Measurements from ENCODE around the gene C2orf92.

C2orf92 gene

DNA sequence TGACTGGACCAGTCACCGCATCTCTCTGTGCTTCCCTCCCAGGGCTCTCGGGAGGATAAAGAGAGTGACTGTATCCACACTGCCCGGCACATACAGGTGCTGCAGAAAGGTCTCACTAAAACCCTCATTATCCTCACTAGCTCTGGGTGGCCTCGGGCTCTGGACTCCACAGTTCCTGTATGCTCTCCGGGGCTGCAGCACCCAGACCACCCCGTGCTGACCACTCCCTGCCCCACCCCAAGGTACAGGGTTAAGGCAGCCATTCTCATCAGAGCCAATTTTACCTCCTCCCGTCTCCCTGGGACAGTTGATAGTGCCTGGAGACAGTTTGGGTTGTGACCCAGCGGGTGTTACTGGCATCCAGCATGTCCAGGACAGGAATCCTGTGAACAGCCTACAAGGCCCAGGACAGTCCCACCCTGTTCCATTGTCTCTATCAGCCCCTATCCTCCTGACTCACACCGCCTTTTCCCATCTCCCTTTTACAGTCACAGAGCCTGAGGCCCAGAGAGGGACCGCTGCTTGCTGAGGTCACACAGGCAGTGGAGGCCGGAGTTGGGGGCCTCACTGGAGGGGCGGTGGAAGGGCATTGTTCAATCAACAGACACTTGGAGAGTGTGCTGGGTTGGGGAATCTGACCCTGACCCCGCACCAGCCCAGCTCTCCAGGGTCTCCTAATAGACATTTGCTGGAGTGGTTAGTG lies 45.6 kb downstream of the C2orf92 start:
- no peak for DNase-seq

DNA sequence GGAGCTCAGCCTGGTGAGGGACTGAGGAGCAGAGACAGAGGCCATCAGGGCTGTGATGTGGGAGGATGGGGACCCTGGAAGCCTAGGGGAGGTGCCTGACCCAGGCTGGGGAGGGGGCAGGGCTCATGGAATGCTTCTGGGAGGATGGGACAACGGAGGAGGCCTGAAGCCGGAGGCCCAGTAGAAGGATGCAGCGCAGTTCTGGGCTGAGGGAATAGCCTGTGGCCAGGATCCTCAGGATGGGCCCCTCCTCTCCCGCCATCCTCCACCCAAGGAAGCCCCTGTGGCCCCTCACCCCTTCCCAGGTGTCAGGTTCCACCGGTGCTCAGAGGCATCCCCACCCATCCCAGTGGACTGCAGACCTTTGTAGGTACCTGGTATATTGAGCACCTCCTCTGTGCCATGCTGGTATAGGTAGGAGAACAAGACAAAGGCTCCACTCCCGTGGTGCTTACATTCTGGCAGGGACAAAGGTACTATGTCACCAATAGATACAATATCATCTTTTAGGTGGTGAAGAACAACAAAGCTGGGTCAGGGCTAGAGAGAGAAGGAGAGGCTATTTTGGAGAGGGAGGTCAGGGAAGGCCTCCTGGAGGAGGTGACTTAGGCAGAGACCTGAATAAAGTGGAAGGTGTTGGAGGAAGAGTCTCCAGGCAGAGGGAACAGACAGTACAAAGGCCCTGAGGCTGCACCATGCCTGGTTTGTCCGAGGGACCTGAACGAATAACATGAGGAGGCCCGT lies 46.6 kb downstream of the C2orf92 start:
- no peak for DNase-seq

DNA sequence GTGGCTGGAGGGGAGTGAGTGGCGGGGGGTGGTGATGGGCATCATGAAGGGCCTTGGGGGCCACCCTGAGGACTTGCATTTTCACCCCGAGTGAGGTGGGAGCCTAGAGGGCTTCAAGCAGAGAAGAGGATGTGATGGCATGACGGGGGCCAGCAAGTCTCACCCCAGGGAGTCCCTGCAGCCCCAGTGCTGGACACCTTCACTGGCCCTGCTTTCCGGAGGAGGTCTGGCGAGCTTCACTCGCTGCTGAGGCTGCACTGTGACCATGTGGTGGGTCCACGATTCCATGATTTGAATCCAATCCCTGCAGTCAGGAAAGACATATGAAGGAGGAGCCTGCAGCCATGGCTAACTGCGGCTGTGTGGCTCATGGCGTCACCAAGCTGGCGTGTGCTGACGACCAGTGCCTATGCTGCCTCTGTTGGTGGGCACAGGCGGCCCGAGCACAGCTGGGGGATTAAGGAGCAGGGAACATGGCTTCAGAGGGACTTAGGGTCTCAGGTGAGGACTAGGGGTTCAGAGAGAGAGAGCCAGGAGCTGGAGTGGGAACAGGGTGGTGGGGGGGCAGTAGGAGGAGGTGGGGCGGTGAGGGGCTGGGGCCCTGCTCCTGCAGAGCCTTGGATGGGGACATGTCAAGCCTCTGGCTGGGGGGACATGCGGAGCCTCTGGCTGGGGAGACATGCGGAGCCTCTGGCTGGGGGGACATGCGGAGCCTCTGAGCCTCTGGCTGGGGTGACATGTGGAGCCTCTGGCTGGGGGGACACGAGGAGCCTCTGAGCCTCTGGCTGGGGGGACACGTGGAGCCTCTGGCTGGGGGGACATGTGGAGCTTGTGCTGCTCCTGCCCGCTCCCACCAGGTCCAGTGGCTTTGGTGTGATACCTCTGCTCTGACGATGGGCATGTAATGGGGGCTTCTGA lies 47.4 kb downstream of the C2orf92 start:
- DNase-seq: no peak

DNA sequence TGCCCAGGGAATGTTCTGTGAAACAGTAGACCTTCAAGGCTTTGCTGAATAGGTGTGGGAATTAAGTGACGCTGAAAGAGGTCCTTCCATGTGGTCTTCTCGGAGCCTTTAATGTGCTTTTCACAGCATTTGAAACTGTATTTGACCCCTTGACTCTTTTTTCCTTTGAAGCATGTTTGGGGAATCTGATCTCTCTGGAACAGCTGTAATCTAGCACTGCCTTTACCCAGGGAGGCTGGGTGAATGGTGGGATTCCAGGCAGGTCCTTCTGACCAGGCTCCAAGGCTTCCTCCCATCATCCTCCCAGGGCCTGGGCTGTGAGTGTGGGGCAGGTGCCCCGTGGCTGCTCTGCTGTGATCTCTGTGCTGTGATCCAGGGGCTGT lies 48.1 kb downstream of the C2orf92 start:
- DNase-seq: no peak

DNA sequence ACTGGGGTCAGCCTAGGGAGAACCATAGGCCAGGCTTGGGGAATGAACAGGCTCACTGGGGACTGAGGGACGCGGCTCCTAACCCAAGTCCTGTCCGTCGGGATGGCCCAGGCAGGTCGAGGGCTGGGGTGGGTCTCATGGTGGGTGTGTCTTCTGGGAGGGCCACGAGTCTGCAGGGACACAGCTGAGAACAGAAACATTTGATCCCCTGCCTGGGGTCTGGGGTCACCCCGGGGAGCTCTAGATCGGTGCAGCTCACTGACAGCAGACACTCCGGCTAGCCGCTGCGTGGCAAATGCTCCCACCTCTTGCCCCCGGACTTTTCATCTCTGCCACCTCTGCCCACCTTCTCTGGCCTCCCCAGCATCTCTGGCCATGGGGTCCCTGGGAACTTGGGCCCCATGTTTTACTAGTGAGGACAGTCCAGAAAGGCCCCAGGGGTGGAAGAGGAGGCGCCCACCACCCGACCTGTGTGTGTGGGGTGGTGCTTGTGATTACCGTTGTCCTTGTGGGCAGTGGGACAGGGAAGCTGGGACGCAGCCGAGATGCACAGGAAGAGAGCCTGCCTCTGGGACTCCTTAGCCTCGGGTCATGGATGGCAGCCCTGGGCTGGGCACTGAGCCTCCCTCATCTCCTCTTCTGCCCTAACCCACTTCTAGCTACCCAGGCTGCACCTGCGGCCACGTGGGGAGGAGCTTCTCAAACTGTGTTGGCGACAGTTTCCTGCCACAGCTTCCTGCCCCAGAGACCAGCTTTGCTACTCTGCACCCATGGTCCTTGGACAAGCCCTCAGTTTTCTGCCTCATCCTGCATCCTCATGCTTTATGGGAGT lies 48.8 kb downstream of the C2orf92 start:
- no peak for DNase-seq

DNA sequence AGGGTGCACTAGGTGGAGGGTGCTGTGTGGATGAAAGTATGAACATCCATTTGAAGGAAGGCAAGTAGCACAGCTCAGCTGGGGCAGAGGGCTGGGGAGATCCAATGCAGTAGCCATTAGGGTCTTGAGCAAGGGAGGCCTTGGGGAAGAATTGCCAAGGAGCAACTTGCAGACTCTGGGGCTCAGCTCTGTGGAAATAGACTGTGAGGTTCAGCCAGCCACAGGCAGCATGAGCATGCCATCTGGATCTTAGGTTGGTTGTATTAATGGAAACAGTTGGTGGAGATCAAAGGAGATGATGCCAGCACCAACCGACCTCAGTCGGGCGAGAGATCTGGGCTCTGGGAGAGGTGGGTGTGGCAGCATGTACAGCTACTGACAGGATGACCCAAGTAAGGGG lies 49.4 kb downstream of the C2orf92 start:
- DNase-seq: no peak

DNA sequence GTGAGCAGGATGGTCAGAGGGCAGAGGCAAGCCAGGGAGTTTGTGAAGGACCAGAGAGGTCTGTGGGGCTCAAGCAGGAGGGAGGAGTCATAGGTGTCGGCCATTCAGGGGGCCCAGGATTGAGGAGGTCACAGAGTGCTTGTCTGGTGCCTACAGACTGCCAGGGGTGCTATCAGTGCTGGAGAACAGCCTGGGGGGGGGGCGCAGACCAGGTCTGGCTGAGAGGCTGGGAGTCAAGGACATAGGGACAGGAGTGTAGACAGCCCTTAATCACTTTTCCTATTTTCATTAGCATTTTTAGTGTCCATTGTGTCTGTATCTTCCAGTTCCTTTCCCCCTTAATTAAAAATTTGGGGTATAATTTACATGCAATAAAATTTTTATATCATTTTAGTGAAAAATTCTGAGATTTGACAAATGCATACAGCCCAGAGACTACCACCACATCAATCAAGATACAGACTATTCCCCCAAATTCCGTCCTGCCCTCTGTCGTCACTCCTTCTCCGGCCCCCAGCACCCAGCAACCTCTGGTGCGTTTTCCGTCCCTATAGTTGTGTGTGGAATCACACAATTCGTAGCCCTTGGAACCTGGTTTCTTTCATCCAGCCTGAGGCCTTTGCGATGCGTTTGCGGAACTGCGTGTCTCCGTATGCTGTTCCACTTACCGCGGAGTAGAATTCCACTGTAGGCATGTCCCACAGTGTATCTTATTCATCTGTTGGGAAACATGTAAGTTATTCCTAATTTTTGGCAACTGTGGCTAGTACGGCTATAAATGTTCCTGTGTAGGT lies 50.0 kb downstream of the C2orf92 start:
- DNase-seq: no peak

DNA sequence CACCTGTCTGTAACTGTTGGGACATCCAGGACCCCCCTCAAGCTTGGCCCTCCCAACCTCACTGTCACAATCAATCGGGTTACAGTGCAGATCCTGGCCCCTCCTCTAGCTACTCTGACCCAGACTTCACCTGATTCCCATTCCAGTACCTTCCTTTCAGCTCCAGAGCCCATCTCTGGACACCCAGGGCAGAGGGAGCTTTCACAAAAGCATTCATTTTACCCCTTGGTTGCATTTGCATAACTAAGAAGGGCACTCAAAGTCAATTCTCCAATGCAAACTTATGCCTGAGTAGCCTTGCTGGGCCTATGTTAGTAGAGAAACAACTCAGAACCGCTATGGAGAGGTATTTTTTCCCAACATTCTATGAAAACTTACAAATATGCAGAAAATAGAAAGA lies 51.2 kb downstream of the C2orf92 start:
- no peak for DNase-seq

DNA sequence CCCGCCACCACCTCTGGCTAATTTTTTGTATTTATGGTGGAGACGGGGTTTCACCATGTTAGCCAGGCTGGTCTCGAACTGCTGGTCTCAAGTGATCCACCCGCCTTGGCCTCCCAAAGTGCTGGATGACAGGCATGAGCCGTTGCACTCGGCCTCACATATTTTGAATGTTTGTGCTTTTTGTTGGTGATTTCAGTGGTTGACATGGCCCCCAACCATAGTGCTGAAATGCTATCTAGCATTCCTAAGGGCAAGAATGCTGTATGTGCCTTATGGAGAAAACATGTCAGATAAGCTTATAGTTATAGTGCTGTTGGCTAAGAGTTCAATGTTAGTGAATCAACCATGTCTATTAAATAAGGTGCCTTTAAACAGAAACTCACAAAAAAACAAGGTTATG lies 52.7 kb downstream of the C2orf92 start:
- no peak for DNase-seq

DNA sequence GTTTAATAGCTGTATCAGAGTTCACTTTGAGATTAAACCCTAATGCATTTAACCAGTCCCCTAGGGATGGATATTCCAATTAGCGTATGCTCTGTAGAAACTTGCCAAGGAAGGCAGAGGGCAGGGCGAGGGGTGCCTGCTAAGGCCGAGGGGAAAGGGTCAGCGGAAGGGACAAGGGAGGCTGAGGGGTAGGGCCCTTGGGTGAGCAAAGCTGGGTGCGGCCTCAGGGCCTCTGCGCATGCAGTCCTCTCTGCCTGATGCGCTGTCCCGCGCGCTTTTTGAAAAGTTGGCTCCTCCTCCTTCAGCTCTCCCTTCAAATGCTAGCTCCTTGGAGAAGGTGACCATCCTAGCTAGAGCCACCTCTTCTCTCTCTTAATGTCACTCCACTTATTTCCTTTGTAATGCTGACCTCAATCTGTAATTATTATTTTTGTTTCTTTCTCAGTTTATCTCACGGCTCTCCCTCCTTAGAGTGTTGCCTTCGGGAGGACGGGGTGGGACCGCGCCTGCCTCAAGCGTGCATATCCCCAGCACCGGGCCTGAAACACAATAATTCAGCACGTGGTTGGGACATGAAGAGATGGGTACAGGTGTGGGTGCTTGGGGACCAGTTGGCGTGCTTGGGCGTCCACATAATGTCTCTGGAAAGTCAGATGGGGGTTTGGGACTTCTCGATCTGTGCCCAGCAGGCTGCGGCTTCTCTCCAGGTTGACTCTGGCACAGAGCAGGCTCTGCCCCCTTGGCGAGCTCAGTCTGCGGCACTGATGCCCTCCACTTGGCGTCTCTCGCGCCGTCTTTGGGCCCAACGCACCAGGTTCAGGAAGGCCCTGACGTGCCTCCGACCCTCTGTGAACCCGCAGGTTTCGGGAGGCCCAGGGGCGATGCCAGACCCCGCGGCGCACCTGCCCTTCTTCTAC lies 53.9 kb downstream of the C2orf92 start:
- DNase-seq: peak; percentile 75

DNA sequence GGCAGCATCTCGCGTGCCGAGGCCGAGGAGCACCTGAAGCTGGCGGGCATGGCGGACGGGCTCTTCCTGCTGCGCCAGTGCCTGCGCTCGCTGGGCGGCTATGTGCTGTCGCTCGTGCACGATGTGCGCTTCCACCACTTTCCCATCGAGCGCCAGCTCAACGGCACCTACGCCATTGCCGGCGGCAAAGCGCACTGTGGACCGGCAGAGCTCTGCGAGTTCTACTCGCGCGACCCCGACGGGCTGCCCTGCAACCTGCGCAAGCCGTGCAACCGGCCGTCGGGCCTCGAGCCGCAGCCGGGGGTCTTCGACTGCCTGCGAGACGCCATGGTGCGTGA lies 54.5 kb downstream of the C2orf92 start:
- no peak for DNase-seq

DNA sequence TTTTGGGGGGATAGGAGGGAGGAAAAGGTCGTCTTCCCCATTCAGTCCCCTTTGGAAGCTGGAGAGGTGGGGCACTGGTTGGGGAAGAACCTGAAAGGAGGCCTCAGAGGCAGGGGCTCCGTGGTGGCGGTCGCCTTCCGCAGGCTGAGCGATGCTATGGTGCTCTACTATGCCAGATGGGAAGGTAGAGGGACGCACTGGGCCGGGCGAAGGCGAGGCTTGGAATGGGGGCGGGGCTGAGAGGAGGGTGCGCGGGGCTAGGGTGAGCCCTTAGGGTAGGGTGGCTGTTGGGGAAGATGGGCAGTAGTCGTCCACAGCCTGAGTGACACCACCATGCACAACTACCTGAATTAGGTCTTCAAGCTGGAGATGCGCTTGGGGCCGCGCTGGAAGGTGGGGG lies 55.0 kb downstream of the C2orf92 start:
- DNase-seq: no peak

DNA sequence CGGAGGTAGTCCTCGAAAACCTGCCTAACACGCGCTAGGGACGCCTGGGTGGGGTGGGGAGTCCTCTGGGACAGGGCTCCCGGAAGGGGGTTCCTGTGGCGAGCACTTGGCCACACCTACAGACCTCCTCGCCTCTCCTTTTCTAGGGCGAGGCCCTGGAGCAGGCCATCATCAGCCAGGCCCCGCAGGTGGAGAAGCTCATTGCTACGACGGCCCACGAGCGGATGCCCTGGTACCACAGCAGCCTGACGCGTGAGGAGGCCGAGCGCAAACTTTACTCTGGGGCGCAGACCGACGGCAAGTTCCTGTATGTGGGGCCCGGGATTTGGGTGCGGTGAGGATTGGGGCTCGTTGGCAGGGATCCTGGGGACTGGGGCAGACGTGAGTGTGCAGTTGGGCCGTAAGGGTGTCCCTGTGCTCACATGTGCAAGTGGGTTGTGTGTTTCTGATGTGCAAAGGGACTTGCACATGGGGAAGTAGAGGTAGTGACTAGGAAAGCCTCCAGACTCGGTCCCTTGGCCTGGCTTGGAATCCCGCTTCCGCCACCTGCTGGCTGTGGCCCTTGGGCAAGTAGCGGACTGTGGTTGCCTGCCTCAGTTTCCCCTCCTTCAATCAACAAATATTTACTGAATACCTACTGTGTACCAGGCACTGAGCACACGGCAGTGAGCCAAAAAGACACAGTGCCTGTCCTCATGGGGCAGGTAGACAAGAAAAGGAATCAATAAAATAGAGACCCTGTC lies 55.6 kb downstream of the C2orf92 start:
- DNase-seq: no peak

DNA sequence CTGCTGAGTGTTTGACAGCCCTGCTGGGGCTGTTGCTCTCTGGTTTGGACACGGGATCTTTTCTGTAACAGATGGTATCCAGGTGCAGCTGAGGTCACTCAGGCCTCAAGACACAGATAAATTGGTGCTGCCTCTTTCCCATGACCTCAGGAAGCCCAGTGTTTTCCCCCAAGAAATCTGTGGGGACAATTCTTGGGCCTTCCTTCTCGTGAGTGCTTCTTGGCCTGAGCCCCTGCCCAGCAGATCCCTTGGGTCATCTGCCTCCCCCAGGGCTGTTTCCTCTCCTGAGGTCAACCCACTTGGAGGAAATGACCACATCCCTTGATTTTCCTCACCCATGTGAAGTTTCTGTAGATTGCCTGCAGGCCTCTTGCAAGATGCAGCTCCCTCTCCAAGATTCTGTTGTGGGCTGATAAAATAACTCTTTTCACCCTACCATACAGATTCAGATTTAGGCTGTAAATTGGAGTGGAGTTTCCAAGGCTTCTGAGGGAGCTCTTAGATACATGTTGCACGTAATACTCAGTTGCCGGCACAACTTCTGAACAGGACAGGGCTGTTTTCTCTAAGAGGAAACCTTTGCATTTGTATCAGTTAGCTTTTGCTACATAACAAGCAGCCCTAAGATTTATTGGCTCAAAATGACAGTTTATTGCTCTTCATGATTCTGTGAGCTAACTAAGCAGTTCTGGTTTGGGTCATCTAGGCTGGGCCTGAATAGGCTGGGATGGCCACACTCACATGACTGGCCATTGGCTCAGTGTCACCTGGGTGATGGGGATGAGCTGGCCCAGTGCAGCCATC lies 57.0 kb downstream of the C2orf92 start:
- DNase-seq: peak; percentile 35

DNA sequence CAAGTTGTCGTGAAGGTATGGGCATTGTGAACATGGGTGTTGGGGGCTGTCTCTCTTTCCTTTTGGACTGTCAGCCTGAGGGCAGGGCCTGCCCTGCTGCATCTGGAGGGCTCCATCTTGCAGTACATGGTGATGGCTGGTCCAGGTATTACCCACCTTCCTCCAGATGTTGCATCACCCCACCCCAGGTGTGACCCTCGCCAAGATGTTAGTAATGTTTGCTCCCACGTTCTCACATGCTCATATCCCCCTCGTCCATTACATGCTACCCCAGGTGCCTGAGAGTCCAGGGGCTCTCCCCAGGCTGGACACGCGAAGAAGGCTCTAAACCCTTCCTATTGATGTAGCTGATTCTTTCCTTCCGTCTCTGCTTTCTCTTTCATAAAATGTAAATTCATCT lies 57.8 kb downstream of the C2orf92 start:
- no peak for DNase-seq

DNA sequence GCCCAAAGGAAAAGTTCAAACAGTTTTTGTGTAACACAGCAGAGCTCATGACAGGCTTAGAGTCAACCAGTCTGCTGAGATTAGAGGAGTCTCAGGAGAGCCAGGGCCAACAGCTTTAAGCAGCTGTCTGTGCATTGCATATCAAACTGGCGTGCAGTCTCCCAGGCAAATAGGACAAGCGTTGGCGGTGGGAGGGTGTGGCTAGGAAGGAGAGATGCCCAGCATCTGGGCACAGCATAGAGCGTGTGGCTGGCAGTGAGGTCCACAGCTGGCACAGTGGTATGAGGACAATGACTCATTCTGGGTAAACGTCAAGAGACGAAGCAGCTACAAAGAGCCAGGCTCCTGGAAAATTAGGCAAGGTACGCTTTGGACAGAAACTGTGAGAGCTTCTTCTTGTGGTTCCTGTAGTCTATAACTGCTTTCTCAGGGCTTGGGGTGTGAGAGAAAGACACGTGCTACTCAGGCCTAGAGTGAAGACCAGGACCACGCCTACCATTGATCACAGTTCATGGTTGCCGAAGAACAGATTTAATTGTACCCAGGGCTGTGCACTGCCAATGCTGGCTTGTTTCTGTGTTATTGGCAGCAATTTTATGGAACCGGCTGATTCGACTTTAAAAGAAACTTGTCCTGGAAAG lies 58.7 kb downstream of the C2orf92 start:
- DNase-seq: peak; percentile 68

DNA sequence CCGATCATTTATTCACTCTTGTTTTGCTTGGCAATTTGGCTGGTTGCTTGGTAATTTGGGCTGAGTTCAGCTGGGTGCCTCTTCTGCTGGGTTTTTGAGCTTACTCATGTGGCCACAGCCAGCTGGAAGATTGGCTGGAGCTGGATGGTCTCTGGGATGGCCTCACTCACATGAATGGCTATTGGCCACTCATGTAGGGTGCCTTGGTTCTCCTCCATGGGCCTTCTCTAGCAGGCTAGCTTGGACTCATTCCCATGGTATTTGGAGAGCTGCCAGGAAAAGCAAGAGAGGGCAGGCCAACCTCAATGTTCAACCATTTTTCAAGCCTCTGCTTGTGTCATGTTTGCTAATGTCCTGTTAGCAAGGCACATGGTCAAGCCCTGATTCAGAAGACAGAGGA lies 60.7 kb downstream of the C2orf92 start:
- DNase-seq: no peak

DNA sequence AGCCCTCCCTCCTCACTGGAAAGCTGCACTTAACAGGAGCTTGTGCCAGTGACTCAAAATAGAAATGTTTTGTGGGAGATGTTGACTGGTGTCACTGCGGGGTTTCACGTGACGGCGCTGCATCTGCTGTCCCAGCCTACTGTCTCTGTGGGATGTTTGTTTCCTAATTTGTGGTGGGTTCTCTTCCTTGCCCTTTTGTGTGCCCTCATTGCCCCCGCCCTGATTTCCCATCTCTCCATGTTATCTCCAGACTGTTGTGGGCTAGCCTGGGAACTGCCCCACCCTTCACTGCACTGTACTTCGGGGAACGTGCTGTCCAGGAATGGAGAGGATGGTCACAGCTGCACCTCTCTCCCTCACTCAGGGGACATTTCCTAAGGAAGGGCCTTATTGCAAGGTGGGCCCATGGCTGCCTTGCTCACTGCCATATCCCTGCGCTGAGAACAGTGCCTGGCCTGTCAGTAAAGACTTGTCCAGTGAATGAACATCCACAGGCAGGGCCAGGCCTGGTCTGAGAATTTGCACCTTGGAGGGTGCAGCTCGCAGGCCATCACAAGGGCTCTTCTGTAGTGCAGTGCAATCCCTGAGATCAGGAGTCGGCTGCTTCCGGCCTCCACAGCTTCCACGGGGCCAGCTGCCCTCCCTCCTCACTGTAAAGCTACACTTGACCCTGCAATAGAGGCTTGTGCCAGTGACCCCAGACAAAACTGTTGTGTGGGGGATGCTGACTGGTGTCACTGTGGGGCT lies 61.9 kb downstream of the C2orf92 start:
- no peak for DNase-seq

All from NCI-H82 (cell line).